Measurements from ENCODE around the gene C2orf81.

DNA sequence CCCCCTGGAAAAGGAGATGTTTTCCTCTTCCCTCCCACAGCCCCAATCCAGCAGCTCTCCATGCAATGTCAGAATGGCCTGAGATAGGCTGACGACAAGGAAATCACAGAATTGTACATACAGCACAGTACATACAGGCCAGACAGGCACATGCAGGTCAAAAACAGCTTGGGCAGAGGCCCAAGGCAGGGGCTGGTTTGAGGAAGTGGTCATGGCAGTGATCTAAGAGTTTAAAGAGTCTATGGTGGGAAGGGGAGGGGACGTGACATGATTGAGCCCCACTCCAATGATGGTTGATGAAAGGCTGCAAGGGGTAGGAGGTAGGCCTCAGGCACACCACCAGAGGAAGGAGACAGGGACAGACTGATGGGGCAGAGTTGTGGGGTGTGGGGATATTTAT, 45.6 kb downstream of the C2orf81 start:
- TF ChIP-seq, protein P1, sequence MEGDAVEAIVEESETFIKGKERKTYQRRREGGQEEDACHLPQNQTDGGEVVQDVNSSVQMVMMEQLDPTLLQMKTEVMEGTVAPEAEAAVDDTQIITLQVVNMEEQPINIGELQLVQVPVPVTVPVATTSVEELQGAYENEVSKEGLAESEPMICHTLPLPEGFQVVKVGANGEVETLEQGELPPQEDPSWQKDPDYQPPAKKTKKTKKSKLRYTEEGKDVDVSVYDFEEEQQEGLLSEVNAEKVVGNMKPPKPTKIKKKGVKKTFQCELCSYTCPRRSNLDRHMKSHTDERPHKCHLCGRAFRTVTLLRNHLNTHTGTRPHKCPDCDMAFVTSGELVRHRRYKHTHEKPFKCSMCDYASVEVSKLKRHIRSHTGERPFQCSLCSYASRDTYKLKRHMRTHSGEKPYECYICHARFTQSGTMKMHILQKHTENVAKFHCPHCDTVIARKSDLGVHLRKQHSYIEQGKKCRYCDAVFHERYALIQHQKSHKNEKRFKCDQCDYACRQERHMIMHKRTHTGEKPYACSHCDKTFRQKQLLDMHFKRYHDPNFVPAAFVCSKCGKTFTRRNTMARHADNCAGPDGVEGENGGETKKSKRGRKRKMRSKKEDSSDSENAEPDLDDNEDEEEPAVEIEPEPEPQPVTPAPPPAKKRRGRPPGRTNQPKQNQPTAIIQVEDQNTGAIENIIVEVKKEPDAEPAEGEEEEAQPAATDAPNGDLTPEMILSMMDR (IDR thresholded peaks at IDR 0.05), result no peak
- TF ChIP-seq EP300 (IDR thresholded peaks at IDR 0.05) (no peak), POLR2A (IDR thresholded peaks at IDR 0.05) (no peak)
